IMR-90 (cell line): ENCODE measurements around the gene USP16. TPM values are rescaled to one million over a fixed set of nuclear protein-coding genes. Genes with fewer than 3 reads are reported as not detected.
A peak's percentile ranks its signal among the peaks of the same experiment; 100 is the strongest.

Experiments used
- ATAC-seq: fragments of 200-7000 bp; cut with Tn5 transposase; 2 replicates; pipeline ENCODE4 v1.9.1; 2020; ENCODE audit warnings: low read depth, mild to moderate bottlenecking, moderate library complexity
- BruUV-seq: library from RNA; stranded (reverse); fragments of 400-500 nt; replicated peaks from 2 replicates; lab custom pipeline; 2021; lab: Mats Ljungman, UMichigan
- CTCF ChIA-PET: fragments of 300-600 bp; formaldehyde crosslinking; extraction: SDS; loops from one replicate; lab custom pipeline; 2021; ENCODE audit warnings: antibody characterized with exemption; lab: Yijun Ruan, JAX
- POLR2A ChIA-PET: fragments of 300-600 bp; sonication (Branson Sonifier 250); formaldehyde crosslinking; loops from one replicate; lab custom pipeline; 2022; ENCODE audit warnings: antibody characterized with exemption; ENCODE audit not compliant: unreplicated experiment; lab: Charles Lee
- DNase-seq: peaks from one replicate; pipeline ENCODE4 v3.0.0; 2013
- H2AFZ ChIP-seq: replicated peaks from 2 replicates; pipeline ENCODE3; 2013; ENCODE audit warnings: low read length, mild to moderate bottlenecking; ENCODE audit not compliant: poor library complexity
- H2AK5ac ChIP-seq: 2 replicates; pipeline ENCODE4 v1.6.1; 2013; ENCODE audit warnings: low read depth, low read length, inconsistent platforms
- H2AK9ac ChIP-seq: replicated peaks from 2 replicates; pipeline ENCODE3; 2013; ENCODE audit warnings: mild to moderate bottlenecking, low read depth, low read length, moderate library complexity; ENCODE audit not compliant: poor library complexity
- H2BK120ac ChIP-seq: 2 replicates; pipeline ENCODE4 v1.6.1; 2013; ENCODE audit warnings: low read depth, low read length, inconsistent platforms
- H2BK15ac ChIP-seq: 3 replicates; pipeline ENCODE4 v1.6.1; 2013; ENCODE audit warnings: low read depth, low read length, inconsistent platforms
- H2BK20ac ChIP-seq: 2 replicates; pipeline ENCODE4 v1.6.1; 2013; ENCODE audit warnings: low read depth, mild to moderate bottlenecking, inconsistent platforms, low read length, moderate library complexity
- H2BK5ac ChIP-seq: 2 replicates; pipeline ENCODE4 v1.6.1; 2013; ENCODE audit warnings: mild to moderate bottlenecking, low read depth, low read length, inconsistent platforms; ENCODE audit not compliant: poor library complexity, severe bottlenecking
- H3K14ac ChIP-seq: replicated peaks from 2 replicates; pipeline ENCODE4 v1.6.1; 2013; ENCODE audit warnings: low read depth, low read length, inconsistent platforms
- H3K18ac ChIP-seq: 2 replicates; pipeline ENCODE4 v1.6.1; 2013; ENCODE audit warnings: low read depth, low read length, control low read depth
- H3K23ac ChIP-seq: 2 replicates; pipeline ENCODE4 v1.6.1; 2013; ENCODE audit warnings: low read depth, low read length, inconsistent platforms
- H3K27ac ChIP-seq: 2 replicates; pipeline ENCODE4 v1.5.1; 2013; ENCODE audit warnings: mild to moderate bottlenecking, control low read depth, low read length; ENCODE audit not compliant: insufficient read depth
- H3K27me3 ChIP-seq: 2 replicates; pipeline ENCODE4 v1.6.1; 2013; ENCODE audit warnings: low read length; ENCODE audit not compliant: control insufficient read depth, insufficient read depth
- H3K36me3 ChIP-seq: 2 replicates; pipeline ENCODE4 v1.6.1; 2013; ENCODE audit warnings: low read length, mixed read lengths; ENCODE audit not compliant: control insufficient read depth, insufficient read depth
- H3K4ac ChIP-seq: 2 replicates; pipeline ENCODE4 v1.6.1; 2013; ENCODE audit warnings: low read depth, low read length, inconsistent platforms
- H3K4me1 ChIP-seq: 2 replicates; pipeline ENCODE4 v1.6.1; 2013; ENCODE audit warnings: low read length, mixed read lengths; ENCODE audit not compliant: control insufficient read depth, insufficient read depth
- H3K4me2 ChIP-seq: 2 replicates; pipeline ENCODE4 v1.6.1; 2013; ENCODE audit warnings: low read depth, mild to moderate bottlenecking, control low read depth, low read length, moderate library complexity
- H3K4me3 ChIP-seq: 2 replicates; pipeline ENCODE4 v1.5.1; 2013; ENCODE audit warnings: low read depth, mild to moderate bottlenecking, control low read depth, low read length, moderate library complexity; ENCODE audit not compliant: insufficient read depth
- H3K56ac ChIP-seq: 2 replicates; pipeline ENCODE4 v1.6.1; 2013; ENCODE audit warnings: low read length, inconsistent platforms; ENCODE audit not compliant: insufficient read depth; ENCODE audit errors: extremely low read depth
- H3K79me1 ChIP-seq, 2 experiments: 2 replicates each; pipeline ENCODE4 v1.6.1; 2013; ENCODE audit warnings: low read length in 2 of 2, inconsistent platforms in 1 of 2, low read depth in 1 of 2
- H3K9ac ChIP-seq: 2 replicates; pipeline ENCODE4 v1.6.1; 2013; ENCODE audit warnings: low read depth, low read length, control low read depth
- H3K9me1 ChIP-seq: 2 replicates; pipeline ENCODE4 v1.6.1; 2013; ENCODE audit warnings: low read length, inconsistent platforms; ENCODE audit not compliant: insufficient read depth
- H3K9me3 ChIP-seq: 2 replicates; pipeline ENCODE4 v1.6.1; 2013; ENCODE audit warnings: low read length; ENCODE audit not compliant: control insufficient read depth, insufficient read depth
- H4K20me1 ChIP-seq: 2 replicates; pipeline ENCODE4 v1.6.1; 2013; ENCODE audit warnings: low read length, inconsistent platforms; ENCODE audit not compliant: insufficient read depth
- H4K5ac ChIP-seq: 2 replicates; pipeline ENCODE4 v1.6.1; 2013; ENCODE audit warnings: mild to moderate bottlenecking, low read depth, low read length, control low read depth
- H4K8ac ChIP-seq, 2 experiments: 2 replicates each; pipeline ENCODE4 v1.6.1; 2013; ENCODE audit warnings: low read depth in 2 of 2, low read length in 2 of 2, control low read depth in 1 of 2, inconsistent platforms in 1 of 2
- H4K91ac ChIP-seq: 2 replicates; pipeline ENCODE4 v1.6.1; 2013; ENCODE audit warnings: low read depth, low read length, inconsistent platforms; ENCODE audit not compliant: insufficient read depth
- BHLHE40 ChIP-seq: fragments of 150-350 bp; IDR thresholded peaks from 2 replicates; pipeline ENCODE4 v1.6.1; 2016; ENCODE audit warnings: mild to moderate bottlenecking, low read depth, low read length
- CEBPB ChIP-seq: IDR thresholded peaks from 2 replicates; pipeline ENCODE4 v1.6.1; 2012; ENCODE audit warnings: low read depth, low read length, improper control_type of control experiment
- FOS ChIP-seq: fragments of 150-350 bp; IDR thresholded peaks from 2 replicates; pipeline ENCODE4 v1.6.1; 2016; ENCODE audit warnings: low read depth, low read length
- MAFK ChIP-seq: IDR thresholded peaks from 2 replicates; pipeline ENCODE4 v1.6.1; 2012; ENCODE audit warnings: low read depth, low read length, improper control_type of control experiment
- MAZ ChIP-seq: IDR thresholded peaks from 2 replicates; pipeline ENCODE4 v1.6.1; 2012; ENCODE audit warnings: low read depth, mild to moderate bottlenecking, low read length, improper control_type of control experiment, moderate library complexity, borderline replicate concordance
- NFE2L2 ChIP-seq: fragments of 150-350 bp; IDR thresholded peaks from 2 replicates; pipeline ENCODE4 v1.6.1; 2016; ENCODE audit warnings: low read depth, mild to moderate bottlenecking, low read length
- RAD21 ChIP-seq: IDR thresholded peaks from 2 replicates; pipeline ENCODE4 v1.6.1; 2012; ENCODE audit warnings: low read length, improper control_type of control experiment
- RCOR1 ChIP-seq: IDR thresholded peaks from 2 replicates; pipeline ENCODE4 v1.6.1; 2012; ENCODE audit warnings: mild to moderate bottlenecking, low read length, improper control_type of control experiment; ENCODE audit not compliant: insufficient replicate concordance
- RFX5 ChIP-seq: IDR thresholded peaks from 2 replicates; pipeline ENCODE4 v1.8.0; 2012; ENCODE audit warnings: low read depth, mild to moderate bottlenecking, low read length, moderate library complexity
- SMC3 ChIP-seq: fragments of 150-350 bp; IDR thresholded peaks from 2 replicates; pipeline ENCODE4 v1.6.1; 2016; ENCODE audit warnings: low read depth, mild to moderate bottlenecking, antibody characterized with exemption, low read length, moderate library complexity
- WGBS, 2 experiments: methylation state at CpG; one replicate each; pipeline versions ENCODE4 v1.1.5 to v1.1.7; 2013; ENCODE audit warnings: missing lambda C conversion rate in 2 of 2; ENCODE audit not compliant: insufficient read length in 1 of 2; ENCODE audit errors: extremely low coverage in 2 of 2; 5-methylcytosine and 5-hydroxymethylcytosine counted together
- dilution Hi-C: fragments of 300-500 bp; cut with HindIII; formaldehyde crosslinking; loops from one replicate; pipeline ENCODE4 v1.14.3; 2018; ENCODE audit warnings: low sequenced_read_pairs; ENCODE audit not compliant: unreplicated experiment
- in situ Hi-C: fragments of 300-500 bp; cut with MboI; formaldehyde crosslinking; loops from 3 replicates; pipeline ENCODE4 v1.14.3; 2019; ENCODE audit warnings: low sequenced_read_pairs, inconsistent platforms, mixed read lengths
- intact Hi-C: fragments of 100-400 bp; cut with micrococcal nuclease; formaldehyde crosslinking; loops from 2 replicates; pipeline ENCODE4 v1.10.0; 2022
- polyA plus RNA-seq, 3 experiments: library from polyadenylated mRNA; depleted of rRNA; stranded (reverse); fragments of >200 nt; gene quantifications; 2 replicates each; pipeline ENCODE4 v1.2.3, GENCODE V29; 2012; ENCODE audit warnings: low replicate concordance in 1 of 3
- total RNA-seq: library from RNA; depleted of rRNA; stranded (reverse); fragments of >200 nt; gene quantifications from 2 replicates; pipeline ENCODE4 v1.2.3, GENCODE V29; 2012
- TF ChIP-seq, protein P1 (sequence below): conservative IDR thresholded peaks from 2 replicates; pipeline ENCODE4 v1.5.1; 2012; ENCODE audit warnings: mild to moderate bottlenecking, low read depth, low read length, improper control_type of control experiment
- TF ChIP-seq, protein P2 (sequence below): fragments of 150-350 bp; IDR thresholded peaks from 2 replicates; pipeline ENCODE4 v1.6.1; 2017; ENCODE audit warnings: mild to moderate bottlenecking, antibody characterized with exemption, low read length, low read depth
- TF ChIP-seq, protein P3 (sequence below): fragments of 150-350 bp; IDR thresholded peaks from 2 replicates; pipeline ENCODE4 v1.6.1; 2016; ENCODE audit warnings: low read depth, mild to moderate bottlenecking, low read length, moderate library complexity, borderline replicate concordance

USP16 gene
- total and polyA plus RNA-seq, 2 of the 4 experiments (the other 2 are of a cell fraction), result 15.5 to 28.7 TPM

DNA sequence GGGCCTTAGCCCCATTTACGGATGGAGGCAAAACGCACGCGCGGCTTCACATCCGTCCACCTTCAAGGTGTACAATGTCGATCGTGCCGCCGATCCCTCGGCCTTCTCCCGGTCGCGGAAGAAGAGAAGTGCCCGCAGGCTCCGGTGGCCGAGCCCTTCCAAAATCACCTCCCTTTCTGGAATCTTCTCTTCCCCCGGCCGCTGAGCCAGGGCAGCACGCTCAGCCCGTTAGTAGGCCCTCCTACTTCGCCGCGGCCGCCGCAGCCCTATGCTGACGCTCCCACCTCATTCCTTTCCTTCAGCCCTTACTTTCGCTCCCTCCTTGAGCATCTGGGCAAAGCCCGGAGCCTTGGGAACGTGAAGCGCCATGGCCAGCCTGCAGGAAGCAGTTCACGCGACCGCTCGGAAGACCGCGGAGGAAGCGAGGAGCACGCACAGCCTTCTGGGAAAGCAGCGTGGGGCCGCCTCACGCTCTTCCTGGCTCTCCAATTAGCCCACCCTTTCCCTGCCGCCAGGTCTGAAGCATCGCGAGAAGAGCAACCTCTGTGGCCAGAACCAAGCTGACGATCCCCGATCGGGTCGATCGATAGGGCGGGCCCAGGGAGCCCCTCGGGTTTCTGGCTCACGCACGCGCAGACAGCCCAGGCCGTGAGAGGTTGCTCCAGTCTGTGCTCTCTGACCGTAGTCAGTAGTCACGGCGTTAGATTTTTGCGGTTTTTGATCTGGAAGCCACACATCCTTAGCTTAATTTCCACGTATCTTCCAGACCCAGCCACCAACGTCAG, 48.9 kb downstream of the USP16 start, which contains the start of gene CCT8:
Gene CCT8 (minus strand): TSS at position 427 of the 785 bp plus-strand sequence. CDS start 58 bp downstream, at position 369.
- H3K4me3 ChIP-seq, result peak within 1 kb of the TSS; percentile 74
- 1% methylated on average over 37 of the region's 62 CpGs; no CpG with 5 or more reads in 1 of the 2 experiments for WGBS, 2 experiments
- H4K91ac ChIP-seq, result peak within 1 kb of the TSS; percentile 85
- H2AK9ac ChIP-seq, result peak within 1 kb of the TSS; percentile 95
- peak within 1 kb of the TSS; percentile 92 for H3K14ac ChIP-seq
- ChIA-PET CTCF (interaction anchor here (0.6 kb wide), 2 partner anchors 113 to 243 kb away, joined by 4 read pairs; no protein-coding TSS in a partner anchor), POLR2A (interaction anchor here (1.0 kb wide), 1 partner anchor 49 kb away, joined by 4 read pairs; the partner anchor contains the start of gene USP16)
- H3K36me3 ChIP-seq, result no peaks in the 10 kb centered on the region; the same call in 1 of the 2 replicates
- DNase-seq, result peak; percentile 100
- peak within 1 kb of the TSS; percentile 94 for H3K4me2 ChIP-seq
- peaks cover 9% of the 10 kb centered on the region for H3K4me1 ChIP-seq
- peak within 1 kb of the TSS; percentile 94 for H2AFZ ChIP-seq
- BruUV-seq, result TSS peak; percentile 77
- peak within 1 kb of the TSS; percentile 62; the same call in 1 of the 3 replicates for H2BK15ac ChIP-seq
- peak within 1 kb of the TSS; percentile 83 for H4K5ac ChIP-seq
- peak within 1 kb of the TSS; percentile 85 for H3K4ac ChIP-seq
- H3K56ac ChIP-seq, result peak within 1 kb of the TSS; percentile 90
- H2BK120ac ChIP-seq, result peak within 1 kb of the TSS; percentile 63
- peaks cover 0 to 16% of the 10 kb centered on the region in 2 experiments; a peak in 2 of 4 replicates for H3K79me1 ChIP-seq
- peak within 1 kb of the TSS; percentile 86 for H3K27ac ChIP-seq
- peaks cover 9% of the 10 kb centered on the region for H3K9me1 ChIP-seq
- peaks cover 27% of the 10 kb centered on the region for H4K20me1 ChIP-seq
- H3K23ac ChIP-seq, result peak within 1 kb of the TSS; percentile 89
- in situ Hi-C loops (no loop called here), dilution Hi-C loops (no loop called here), intact Hi-C loops (no loop called here)
- H3K18ac ChIP-seq, result peak within 1 kb of the TSS; percentile 39
- H2BK20ac ChIP-seq, result peak within 1 kb of the TSS; percentile 63
- no peaks in the 10 kb centered on the region for H3K9me3 ChIP-seq
- peak within 1 kb of the TSS; percentile 84 for H2AK5ac ChIP-seq
- H3K27me3 ChIP-seq, result no peaks in the 10 kb centered on the region
- H4K8ac ChIP-seq, result peak within 1 kb of the TSS; percentile 81 to 98
- H2BK5ac ChIP-seq, result peak within 1 kb of the TSS; percentile 79
- ATAC-seq, result peak; percentile 92
- peak within 1 kb of the TSS; percentile 91 for H3K9ac ChIP-seq
- TF ChIP-seq BHLHE40, result peak; percentile 77
- no peak for TF ChIP-seq FOS
- TF ChIP-seq RAD21, result no peak
- no peak for TF ChIP-seq SMC3
- TF ChIP-seq, protein P1, sequence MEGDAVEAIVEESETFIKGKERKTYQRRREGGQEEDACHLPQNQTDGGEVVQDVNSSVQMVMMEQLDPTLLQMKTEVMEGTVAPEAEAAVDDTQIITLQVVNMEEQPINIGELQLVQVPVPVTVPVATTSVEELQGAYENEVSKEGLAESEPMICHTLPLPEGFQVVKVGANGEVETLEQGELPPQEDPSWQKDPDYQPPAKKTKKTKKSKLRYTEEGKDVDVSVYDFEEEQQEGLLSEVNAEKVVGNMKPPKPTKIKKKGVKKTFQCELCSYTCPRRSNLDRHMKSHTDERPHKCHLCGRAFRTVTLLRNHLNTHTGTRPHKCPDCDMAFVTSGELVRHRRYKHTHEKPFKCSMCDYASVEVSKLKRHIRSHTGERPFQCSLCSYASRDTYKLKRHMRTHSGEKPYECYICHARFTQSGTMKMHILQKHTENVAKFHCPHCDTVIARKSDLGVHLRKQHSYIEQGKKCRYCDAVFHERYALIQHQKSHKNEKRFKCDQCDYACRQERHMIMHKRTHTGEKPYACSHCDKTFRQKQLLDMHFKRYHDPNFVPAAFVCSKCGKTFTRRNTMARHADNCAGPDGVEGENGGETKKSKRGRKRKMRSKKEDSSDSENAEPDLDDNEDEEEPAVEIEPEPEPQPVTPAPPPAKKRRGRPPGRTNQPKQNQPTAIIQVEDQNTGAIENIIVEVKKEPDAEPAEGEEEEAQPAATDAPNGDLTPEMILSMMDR, result no peak
- TF ChIP-seq, protein P2, sequence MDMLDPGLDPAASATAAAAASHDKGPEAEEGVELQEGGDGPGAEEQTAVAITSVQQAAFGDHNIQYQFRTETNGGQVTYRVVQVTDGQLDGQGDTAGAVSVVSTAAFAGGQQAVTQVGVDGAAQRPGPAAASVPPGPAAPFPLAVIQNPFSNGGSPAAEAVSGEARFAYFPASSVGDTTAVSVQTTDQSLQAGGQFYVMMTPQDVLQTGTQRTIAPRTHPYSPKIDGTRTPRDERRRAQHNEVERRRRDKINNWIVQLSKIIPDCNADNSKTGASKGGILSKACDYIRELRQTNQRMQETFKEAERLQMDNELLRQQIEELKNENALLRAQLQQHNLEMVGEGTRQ, result no peak
- no peak for TF ChIP-seq MAFK
- TF ChIP-seq RFX5, result no peak
- TF ChIP-seq CEBPB, result no peak
- TF ChIP-seq NFE2L2, result no peak
- TF ChIP-seq MAZ, result peak; percentile 96
- TF ChIP-seq, protein P3, sequence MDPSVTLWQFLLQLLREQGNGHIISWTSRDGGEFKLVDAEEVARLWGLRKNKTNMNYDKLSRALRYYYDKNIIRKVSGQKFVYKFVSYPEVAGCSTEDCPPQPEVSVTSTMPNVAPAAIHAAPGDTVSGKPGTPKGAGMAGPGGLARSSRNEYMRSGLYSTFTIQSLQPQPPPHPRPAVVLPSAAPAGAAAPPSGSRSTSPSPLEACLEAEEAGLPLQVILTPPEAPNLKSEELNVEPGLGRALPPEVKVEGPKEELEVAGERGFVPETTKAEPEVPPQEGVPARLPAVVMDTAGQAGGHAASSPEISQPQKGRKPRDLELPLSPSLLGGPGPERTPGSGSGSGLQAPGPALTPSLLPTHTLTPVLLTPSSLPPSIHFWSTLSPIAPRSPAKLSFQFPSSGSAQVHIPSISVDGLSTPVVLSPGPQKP, result no peak
- TF ChIP-seq RCOR1, result peak; percentile 19
